Measurements from ENCODE around the gene NUP188.

DNA sequence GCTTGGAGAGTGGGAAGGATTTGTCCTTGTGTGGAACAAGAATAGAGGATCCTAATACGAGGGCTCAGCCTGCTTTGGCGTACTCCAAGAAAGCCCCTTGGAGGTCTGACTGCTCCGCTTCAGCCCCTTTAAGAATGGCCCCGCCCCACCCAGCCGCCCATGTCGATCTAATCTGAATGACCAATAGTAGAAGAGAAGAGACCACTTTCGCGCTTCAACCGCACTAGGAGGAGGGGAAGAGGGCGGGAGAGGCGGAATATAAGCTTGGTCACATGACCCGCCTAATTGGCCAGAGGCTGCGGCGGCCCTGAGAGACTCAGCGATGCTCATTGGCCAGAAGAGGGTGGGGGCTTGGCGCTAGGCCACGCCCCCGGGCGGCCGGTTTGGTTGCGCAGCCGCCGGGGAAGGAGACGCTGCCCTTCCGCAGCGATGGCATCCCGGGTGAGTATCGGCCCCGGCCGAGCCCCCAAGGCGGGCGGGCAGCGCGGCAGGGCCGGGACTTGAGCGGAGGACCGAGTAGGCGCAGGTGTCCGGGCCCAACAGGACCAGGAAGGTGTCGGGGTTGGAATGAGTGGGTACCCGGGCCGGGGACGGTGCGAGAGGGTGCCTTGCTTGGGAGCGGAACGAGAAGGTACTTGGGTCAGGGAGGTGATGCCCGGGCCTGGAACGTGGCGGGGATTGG lies 88.9 kb downstream of the NUP188 start, which contains the start of gene MIGA2:
- no peak for TF ChIP-seq EP300 (IDR thresholded peaks at IDR 0.05; ENCODE audit: low read depth in 2 of 2, low read length in 2 of 2)
- TF ChIP-seq EP300 (CRISPR knock-in tag; IDR thresholded peaks at IDR 0.05; ENCODE audit: borderline replicate concordance), result no peak
- TF ChIP-seq, protein P1, sequence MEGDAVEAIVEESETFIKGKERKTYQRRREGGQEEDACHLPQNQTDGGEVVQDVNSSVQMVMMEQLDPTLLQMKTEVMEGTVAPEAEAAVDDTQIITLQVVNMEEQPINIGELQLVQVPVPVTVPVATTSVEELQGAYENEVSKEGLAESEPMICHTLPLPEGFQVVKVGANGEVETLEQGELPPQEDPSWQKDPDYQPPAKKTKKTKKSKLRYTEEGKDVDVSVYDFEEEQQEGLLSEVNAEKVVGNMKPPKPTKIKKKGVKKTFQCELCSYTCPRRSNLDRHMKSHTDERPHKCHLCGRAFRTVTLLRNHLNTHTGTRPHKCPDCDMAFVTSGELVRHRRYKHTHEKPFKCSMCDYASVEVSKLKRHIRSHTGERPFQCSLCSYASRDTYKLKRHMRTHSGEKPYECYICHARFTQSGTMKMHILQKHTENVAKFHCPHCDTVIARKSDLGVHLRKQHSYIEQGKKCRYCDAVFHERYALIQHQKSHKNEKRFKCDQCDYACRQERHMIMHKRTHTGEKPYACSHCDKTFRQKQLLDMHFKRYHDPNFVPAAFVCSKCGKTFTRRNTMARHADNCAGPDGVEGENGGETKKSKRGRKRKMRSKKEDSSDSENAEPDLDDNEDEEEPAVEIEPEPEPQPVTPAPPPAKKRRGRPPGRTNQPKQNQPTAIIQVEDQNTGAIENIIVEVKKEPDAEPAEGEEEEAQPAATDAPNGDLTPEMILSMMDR (CRISPR knock-in tag; IDR thresholded peaks at IDR 0.05), result no peak
- 0 out of 2 replicates have a peak, but pooled peaks have one; percentile 15 for TF ChIP-seq RFX5 (IDR thresholded peaks at IDR 0.05; ENCODE audit: low read depth, low read length)
- no peak for TF ChIP-seq ZNF530 (CRISPR knock-in tag; IDR thresholded peaks at IDR 0.05; ENCODE audit: low read depth)
- TF ChIP-seq TGIF2 (CRISPR knock-in tag; IDR thresholded peaks at IDR 0.05), result no peak
- TF ChIP-seq MAX (IDR thresholded peaks at IDR 0.05), result 0 out of 2 replicates have a peak, but pooled peaks have one; percentile 42
- no peak for TF ChIP-seq BCL6 (CRISPR knock-in tag; IDR thresholded peaks at IDR 0.05)
- TF ChIP-seq ZNF260 (CRISPR knock-in tag; IDR thresholded peaks at IDR 0.05; ENCODE audit: borderline replicate concordance, low read depth), result no peak
- no peak for TF ChIP-seq ZFP37 (CRISPR knock-in tag; IDR thresholded peaks at IDR 0.05; ENCODE audit: borderline replicate concordance)
- TF ChIP-seq MTF1 (CRISPR knock-in tag; IDR thresholded peaks at IDR 0.05), result no peak
- no peak for TF ChIP-seq JUND (CRISPR knock-in tag; IDR thresholded peaks at IDR 0.05)
- no peak for TF ChIP-seq HNF4G (IDR thresholded peaks at IDR 0.05; ENCODE audit: borderline replicate concordance, low read depth, low read length)
- TF ChIP-seq HNF4G (CRISPR knock-in tag; IDR thresholded peaks at IDR 0.05; ENCODE audit: borderline replicate concordance, low read depth), result peak; percentile 27; the same call in 1 of the 2 replicates
- peak; percentile 82; the same call in 1 of the 2 replicates for TF ChIP-seq SIN3A (IDR thresholded peaks at IDR 0.05; ENCODE audit: borderline replicate concordance, low read depth, low read length)
- TF ChIP-seq, protein P2, sequence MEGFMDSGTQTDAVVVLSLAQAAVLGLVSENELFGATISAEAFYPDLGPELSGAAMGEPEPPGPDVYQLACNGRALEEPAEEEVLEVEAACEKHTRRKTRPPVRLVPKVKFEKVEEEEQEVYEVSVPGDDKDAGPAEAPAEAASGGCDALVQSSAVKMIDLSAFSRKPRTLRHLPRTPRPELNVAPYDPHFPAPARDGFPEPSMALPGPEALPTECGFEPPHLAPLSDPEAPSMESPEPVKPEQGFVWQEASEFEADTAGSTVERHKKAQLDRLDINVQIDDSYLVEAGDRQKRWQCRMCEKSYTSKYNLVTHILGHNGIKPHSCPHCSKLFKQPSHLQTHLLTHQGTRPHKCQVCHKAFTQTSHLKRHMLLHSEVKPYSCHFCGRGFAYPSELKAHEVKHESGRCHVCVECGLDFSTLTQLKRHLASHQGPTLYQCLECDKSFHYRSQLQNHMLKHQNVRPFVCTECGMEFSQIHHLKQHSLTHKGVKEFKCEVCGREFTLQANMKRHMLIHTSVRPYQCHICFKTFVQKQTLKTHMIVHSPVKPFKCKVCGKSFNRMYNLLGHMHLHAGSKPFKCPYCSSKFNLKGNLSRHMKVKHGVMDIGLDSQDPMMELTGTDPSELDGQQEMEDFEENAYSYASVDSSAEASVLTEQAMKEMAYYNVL (CRISPR knock-in tag; IDR thresholded peaks at IDR 0.05; ENCODE audit: borderline replicate concordance), result no peak; the same call in 1 of the 2 replicates

Measured in HepG2 (cell line).